Stimulated activated naive CD8-positive, alpha-beta T cell treated with anti-CD3 and anti-CD28 coated beads, Interleukin-15, amount 100 ng/mL, for 72 hours (primary cell): Measurements from ENCODE around the gene CEBPG.

Source experiments
- ATAC-seq: fragments of 150-1000 bp; cut with Tn5 transposase; 2 replicates; pipeline ENCODE4 v1.10.0; 2021; ENCODE audit warnings: mild to moderate bottlenecking, moderate library complexity
- DNase-seq, 2 donors: peaks; one replicate each; pipeline ENCODE4 v3.0.0; 2021 to 2022
- H3K27ac Mint-ChIP-seq, 2 donors: one replicate each; pipeline ENCODE4 v1.8.0; 2022; ENCODE audit warnings: mild to moderate bottlenecking in 2 of 2, mixed read lengths in 2 of 2, moderate library complexity in 2 of 2
- H3K27me3 Mint-ChIP-seq: one replicate; pipeline ENCODE4 v1.8.0; 2022; ENCODE audit warnings: mixed read lengths
- H3K4me1 Mint-ChIP-seq: one replicate; pipeline ENCODE4 v1.8.0; 2022; ENCODE audit warnings: mild to moderate bottlenecking, mixed read lengths
- H3K4me3 Mint-ChIP-seq, 2 donors: one replicate each; pipeline ENCODE4 v1.8.0; 2022; ENCODE audit warnings: mild to moderate bottlenecking in 2 of 2, mixed read lengths in 2 of 2, moderate library complexity in 1 of 2
- H3K9me3 Mint-ChIP-seq, 2 donors: one replicate each; pipeline ENCODE4 v1.8.0; 2022; ENCODE audit warnings: mixed read lengths in 2 of 2

Gene CEBPG

DNA sequence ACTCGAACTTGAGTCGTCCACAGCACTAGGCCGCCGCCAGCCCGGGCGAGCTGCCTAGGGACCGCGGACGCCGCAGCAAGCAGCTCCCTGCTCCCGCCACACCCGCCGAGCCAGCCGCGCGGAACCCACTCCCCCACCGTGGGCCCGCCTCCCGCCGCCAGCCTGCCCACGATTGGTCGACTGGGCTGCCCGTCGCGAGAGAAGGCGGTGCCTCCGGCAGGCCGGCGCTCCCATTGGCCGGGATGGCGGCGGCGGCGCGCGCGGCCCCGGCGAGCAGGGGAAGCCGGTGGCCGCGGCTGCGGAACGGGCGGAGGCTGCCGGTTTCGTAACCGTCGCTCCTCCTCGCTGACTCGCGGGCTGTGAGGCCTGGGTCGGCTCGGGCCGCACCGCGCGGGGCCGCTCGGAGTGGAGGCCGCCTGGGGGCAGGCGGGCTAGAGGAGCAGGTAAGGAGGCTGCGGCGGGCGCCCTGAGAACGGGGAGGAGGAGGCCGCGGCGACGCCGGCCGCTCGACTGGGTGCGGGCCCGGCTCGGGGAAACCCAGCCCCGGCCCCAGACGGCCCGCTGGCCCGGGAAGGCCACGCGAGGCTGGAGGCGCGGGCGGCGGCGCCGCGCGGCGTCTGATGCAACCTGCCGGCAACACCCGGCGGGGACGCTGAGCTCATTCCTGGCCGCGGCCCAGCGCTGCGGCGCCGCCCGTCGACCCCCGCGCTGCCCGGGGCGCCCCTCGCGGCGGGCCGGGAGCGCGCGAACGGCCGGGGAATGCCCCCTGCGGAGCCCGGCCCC lies at the start of gene CEBPG:
Gene CEBPG (plus strand): TSS at position 257 of the 783 bp plus-strand sequence. CDS start 5,531 bp downstream, outside the sequence.
- Mint-ChIP-seq H3K9me3 (no peaks in the 10 kb centered on the region), H3K27ac (peak within 1 kb of the TSS; percentile 98 to 99), H3K4me1 (peaks cover 51% of the 10 kb centered on the region), H3K27me3 (no peaks in the 10 kb centered on the region), H3K4me3 (peak within 1 kb of the TSS; percentile 84 to 95)
- DNase-seq = peak; percentile 96 to 98
- peak; percentile 92 for ATAC-seq

DNA sequence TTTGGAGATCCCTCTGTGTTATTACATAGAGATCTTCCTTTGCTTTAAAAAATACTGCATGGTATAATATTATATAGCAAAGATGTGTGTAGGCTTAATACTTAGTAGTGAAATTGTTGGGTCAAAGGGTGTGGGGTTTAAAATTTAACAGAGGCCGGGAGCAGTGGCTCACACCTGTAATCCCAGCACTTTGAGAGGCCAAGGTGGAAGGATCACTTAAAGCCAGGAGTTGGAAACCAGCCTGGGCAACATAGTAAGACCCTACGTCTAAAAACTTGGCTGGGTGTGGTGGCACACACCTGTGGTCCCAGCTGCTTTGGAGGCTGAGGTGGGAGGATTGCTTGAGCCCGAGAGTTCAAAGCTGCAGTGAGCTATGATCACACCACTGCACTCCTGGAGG lies 48.9 kb upstream of the CEBPG start:
- no peaks in the 10 kb centered on the region for H3K4me1 Mint-ChIP-seq
- peaks cover 6 to 13% of the 10 kb centered on the region in 2 donors for H3K9me3 Mint-ChIP-seq
- peaks cover 15% of the 10 kb centered on the region for H3K27me3 Mint-ChIP-seq
- no peak overlapping the region for H3K27ac Mint-ChIP-seq
- no peak overlapping the region for H3K4me3 Mint-ChIP-seq
- ATAC-seq (no peak), DNase-seq (no peak)

DNA sequence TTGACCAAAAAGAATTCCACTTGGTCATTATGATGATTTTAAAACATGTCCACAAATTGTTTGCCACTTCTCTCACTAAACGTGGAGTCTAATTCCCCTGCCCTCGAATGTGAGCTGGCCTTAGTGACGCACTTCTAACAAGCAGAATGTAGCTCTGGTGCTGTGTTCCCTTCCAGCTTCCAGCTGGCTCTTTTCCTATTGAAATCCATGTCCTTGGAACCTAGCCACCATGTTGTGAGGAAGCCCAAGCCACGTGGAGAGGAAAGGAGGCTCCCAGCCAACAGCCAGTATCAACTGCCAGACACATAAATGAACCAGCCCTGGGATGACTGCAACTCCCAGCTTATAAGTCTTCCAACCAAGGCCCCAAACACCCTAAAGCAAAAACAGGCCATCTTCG lies 47.6 kb upstream of the CEBPG start:
- ATAC-seq = no peak
- H3K27ac Mint-ChIP-seq = no peak overlapping the region
- H3K4me1 Mint-ChIP-seq = no peaks in the 10 kb centered on the region
- H3K27me3 Mint-ChIP-seq = peaks cover 21% of the 10 kb centered on the region
- peaks cover 0 to 6% of the 10 kb centered on the region in 2 donors for H3K9me3 Mint-ChIP-seq
- no peak overlapping the region for H3K4me3 Mint-ChIP-seq
- DNase-seq = no peak

- Mint-ChIP-seq H3K27me3 (peaks cover 28% of the 10 kb centered on the region), H3K27ac (no peak overlapping the region), H3K4me3 (no peak overlapping the region), H3K4me1 (no peaks in the 10 kb centered on the region), H3K9me3 (no peaks in the 10 kb centered on the region)
- no peak for DNase-seq
- ATAC-seq = no peak
Measured at GRCh38 chr19:33329060-33329459, 44.4 kb upstream of the CEBPG start.

DNA sequence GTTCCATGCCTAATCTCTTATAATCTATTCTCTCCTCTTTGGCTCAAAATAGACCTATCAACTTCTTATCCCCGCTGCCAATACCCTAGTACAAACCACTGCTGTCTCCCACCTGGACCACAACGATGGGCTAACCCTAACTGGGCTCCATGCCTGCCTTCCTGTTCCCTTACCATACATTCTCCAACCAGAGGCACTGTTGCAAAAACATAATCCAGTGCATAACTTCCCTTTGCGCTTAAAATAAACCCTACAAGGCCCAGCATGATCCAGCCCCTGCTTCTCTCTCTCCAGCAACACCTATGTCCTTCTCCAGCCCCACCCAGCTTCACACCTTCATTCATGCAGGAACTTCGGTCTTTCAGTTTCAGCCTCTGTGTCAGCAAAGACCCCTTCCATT lies 43.8 kb upstream of the CEBPG start:
- ATAC-seq = no peak
- Mint-ChIP-seq H3K27me3 (peaks cover 28% of the 10 kb centered on the region), H3K4me1 (no peaks in the 10 kb centered on the region), H3K9me3 (no peaks in the 10 kb centered on the region), H3K27ac (no peak overlapping the region), H3K4me3 (no peak overlapping the region)
- no peak for DNase-seq

- H3K27me3 Mint-ChIP-seq = peaks cover 28% of the 10 kb centered on the region
- H3K4me3 Mint-ChIP-seq = no peak overlapping the region
- H3K4me1 Mint-ChIP-seq = no peaks in the 10 kb centered on the region
- DNase-seq (no peak), ATAC-seq (no peak)
- no peaks in the 10 kb centered on the region for H3K9me3 Mint-ChIP-seq
- peak overlapping the region in 1 of 2 donors; percentile 7 for H3K27ac Mint-ChIP-seq
Measured at GRCh38 chr19:33332248-33332647, 41.3 kb upstream of the CEBPG start.

GRCh38 chr19:33333151-33333550 lies 40.4 kb upstream of the CEBPG start:
- Mint-ChIP-seq H3K27ac (no peak overlapping the region), H3K9me3 (no peaks in the 10 kb centered on the region), H3K27me3 (peaks cover 27% of the 10 kb centered on the region), H3K4me1 (no peaks in the 10 kb centered on the region), H3K4me3 (no peak overlapping the region)
- DNase-seq (no peak), ATAC-seq (no peak)

DNA sequence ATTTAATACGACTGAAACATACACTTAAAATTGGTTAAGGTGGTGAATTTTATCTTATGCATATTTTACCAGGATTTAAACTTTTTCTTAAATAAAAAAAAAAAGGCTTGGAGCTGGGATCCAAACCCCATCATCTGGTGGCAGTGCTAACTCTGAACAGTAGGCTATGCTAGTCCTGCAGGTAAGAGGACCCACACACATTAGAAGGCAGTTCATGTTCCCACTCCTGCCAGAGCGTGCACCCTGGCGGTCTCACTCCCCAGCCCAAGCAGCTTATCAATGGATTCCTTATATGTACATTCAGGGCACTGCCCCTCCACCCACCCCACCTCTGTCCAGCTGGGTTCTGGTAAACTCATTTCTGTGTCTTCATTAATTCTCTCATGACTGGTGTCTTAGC lies 39.9 kb upstream of the CEBPG start:
- Mint-ChIP-seq H3K27me3 (peaks cover 25% of the 10 kb centered on the region), H3K4me1 (no peaks in the 10 kb centered on the region), H3K9me3 (no peaks in the 10 kb centered on the region), H3K4me3 (no peak overlapping the region), H3K27ac (no peak overlapping the region)
- no peak for DNase-seq
- ATAC-seq = no peak

DNA sequence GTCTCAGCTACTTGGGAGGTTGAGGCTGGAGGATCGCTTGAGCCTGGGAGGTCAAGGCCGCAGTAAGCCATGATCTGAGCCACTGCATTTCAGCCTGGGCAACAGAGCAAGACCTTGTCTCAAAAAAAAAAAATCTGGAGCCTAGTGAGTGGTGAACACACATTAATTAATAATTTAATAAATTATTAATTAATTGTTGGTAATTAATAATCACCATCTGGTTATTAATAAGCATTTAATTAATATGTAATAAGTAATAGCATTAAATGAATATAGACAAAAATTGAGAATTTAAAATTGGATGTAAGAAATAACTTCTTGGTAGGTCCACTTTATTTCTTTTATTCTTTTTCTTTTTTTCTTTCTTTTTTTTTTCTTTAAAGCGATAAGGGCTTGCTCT lies 39.2 kb upstream of the CEBPG start:
- ATAC-seq (no peak), DNase-seq (no peak)
- Mint-ChIP-seq H3K9me3 (no peaks in the 10 kb centered on the region), H3K27me3 (peaks cover 25% of the 10 kb centered on the region), H3K4me1 (no peaks in the 10 kb centered on the region), H3K27ac (no peak overlapping the region), H3K4me3 (no peak overlapping the region)

GRCh38 chr19:33335446-33335845 lies 38.1 kb upstream of the CEBPG start:
- H3K27me3 Mint-ChIP-seq = peaks cover 26% of the 10 kb centered on the region
- DNase-seq (no peak), ATAC-seq (no peak)
- H3K4me1 Mint-ChIP-seq = no peaks in the 10 kb centered on the region
- no peak overlapping the region for H3K27ac Mint-ChIP-seq
- H3K4me3 Mint-ChIP-seq = no peak overlapping the region
- no peaks in the 10 kb centered on the region for H3K9me3 Mint-ChIP-seq

DNA sequence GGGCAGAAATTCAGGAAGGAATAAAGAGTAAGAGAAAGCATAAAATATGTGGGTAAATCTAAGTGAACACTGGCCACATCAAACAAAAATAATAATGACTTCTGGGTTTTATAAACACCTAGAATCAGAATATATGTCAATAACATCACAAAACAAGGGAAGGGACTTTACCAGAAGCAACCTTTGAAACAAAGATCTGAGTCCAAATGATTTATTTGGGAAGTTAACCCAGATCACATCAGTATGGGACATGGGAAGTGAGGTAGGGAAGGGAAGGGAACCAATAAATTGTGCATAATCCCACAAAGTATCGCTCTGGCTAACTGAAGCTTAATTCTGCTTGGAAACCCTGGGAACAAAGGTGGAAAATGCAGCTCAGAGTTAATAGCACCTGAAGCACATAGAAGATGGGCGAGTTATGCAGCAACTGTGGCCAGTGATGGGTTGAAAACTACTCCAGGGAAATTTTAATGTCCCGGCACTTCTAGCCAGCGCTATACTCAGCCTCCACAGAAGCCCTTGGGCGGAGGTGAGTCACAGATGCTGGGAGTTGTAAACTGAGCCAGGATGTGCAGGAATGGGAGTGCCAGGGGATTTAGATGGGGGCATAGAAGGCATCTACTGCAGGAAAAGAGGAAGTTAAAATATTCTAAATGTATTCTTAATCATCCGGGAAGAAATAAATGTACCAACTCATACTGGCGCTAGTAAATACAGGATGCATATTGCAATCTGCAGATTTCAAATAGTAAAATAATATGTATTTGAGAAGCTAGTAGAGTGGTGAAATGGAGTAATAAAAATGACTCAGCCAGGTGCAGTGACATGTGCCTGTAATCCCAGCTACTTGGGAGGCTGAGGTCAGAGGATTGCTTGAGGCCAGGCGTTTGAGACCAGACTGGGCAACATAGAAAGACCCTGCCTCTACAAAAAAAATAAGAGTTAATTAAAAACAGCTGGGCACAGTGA lies 34.2 kb upstream of the CEBPG start:
- DNase-seq = no peak
- no peak for ATAC-seq
- H3K27ac Mint-ChIP-seq = no peak overlapping the region

DNA sequence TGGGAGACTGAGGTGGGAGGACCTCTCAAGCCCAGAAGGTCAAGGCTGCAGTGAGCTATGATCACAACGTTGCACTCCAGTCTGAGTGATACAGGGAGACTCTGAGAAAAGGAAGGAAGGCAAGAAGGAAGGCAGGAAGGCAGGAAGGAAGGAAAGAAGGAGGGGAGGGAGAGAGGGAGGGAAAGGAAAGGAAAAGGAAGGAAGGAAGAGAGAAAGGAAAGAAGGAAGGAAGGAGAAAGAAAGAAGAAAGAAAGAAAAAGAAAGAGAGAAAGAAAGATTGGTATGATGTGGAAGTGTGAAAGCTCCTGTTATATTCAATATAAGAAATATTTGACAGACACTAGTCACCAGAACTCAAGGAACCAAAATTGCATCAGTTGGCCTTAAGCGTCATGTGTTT lies 32.5 kb upstream of the CEBPG start:
- Mint-ChIP-seq H3K9me3 (no peaks in the 10 kb centered on the region), H3K27me3 (peaks cover 53% of the 10 kb centered on the region), H3K27ac (no peak overlapping the region), H3K4me1 (no peaks in the 10 kb centered on the region), H3K4me3 (no peak overlapping the region)
- ATAC-seq (no peak), DNase-seq (no peak)

More for the DNA sequence above, 34.2 kb upstream of the CEBPG start:
- Mint-ChIP-seq H3K27me3 (peaks cover 36% of the 10 kb centered on the region), H3K4me1 (no peaks in the 10 kb centered on the region), H3K4me3 (no peak overlapping the region), H3K9me3 (no peaks in the 10 kb centered on the region)

GRCh38 chr19:33343301-33343700 lies 30.2 kb upstream of the CEBPG start:
- no peak for DNase-seq

DNA sequence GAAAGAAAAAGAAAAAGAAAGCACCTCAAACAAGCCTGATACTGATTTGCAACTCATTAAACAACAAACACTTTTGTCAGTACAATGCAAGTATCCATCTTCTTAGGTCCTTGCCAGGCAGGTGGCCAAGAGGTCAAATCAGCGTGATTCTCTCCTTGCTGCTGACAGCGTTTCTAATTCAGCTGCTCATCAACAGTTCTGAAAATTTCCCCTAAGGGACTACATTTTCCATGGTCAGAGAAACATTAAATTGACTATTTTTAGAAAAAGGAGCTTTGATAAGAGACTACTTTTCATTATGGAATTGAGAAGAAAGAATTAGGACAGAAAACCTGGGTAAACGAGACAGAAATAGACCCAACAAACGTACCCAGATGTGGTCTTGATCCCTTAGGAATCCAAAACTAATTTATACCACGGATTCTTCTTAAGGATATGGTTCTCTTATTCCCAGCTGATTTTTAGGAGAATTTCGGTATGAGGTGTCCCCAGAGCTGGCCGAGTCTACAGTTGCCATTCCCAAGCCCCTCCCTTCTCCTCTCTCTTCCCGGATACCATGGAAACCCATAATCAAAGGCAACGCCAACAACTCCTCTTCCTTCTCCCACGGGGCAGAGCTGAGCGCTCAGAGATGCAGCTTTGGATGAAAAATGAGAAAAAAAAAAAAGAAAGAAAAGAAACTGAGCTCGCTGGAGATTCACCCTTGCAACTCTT lies 29.5 kb upstream of the CEBPG start:
- Mint-ChIP-seq H3K4me1 (no peaks in the 10 kb centered on the region), H3K27me3 (peaks cover 66% of the 10 kb centered on the region), H3K27ac (no peak overlapping the region), H3K9me3 (no peaks in the 10 kb centered on the region), H3K4me3 (no peak overlapping the region)
- DNase-seq (no peak), ATAC-seq (no peak)

More at GRCh38 chr19:33343301-33343700, 30.2 kb upstream of the CEBPG start:
- no peak overlapping the region for H3K27ac Mint-ChIP-seq
- no peaks in the 10 kb centered on the region for H3K9me3 Mint-ChIP-seq
- no peak for ATAC-seq
- no peaks in the 10 kb centered on the region for H3K4me1 Mint-ChIP-seq
- H3K4me3 Mint-ChIP-seq = no peak overlapping the region
- H3K27me3 Mint-ChIP-seq = peaks cover 66% of the 10 kb centered on the region

GRCh38 chr19:33344573-33344925 lies 29.0 kb upstream of the CEBPG start:
- Mint-ChIP-seq H3K4me3 (no peak overlapping the region), H3K4me1 (no peaks in the 10 kb centered on the region), H3K27me3 (peaks cover 62% of the 10 kb centered on the region), H3K9me3 (no peaks in the 10 kb centered on the region), H3K27ac (no peak overlapping the region)
- DNase-seq (no peak), ATAC-seq (no peak)
